SK-N-SH (cell line): ENCODE data around the gene MSH4.
"Not testable (repeated sequence)": the region's sequence is repeated elsewhere in the genome, so short reads cannot be mapped to it uniquely, and the experiment has no call there.

ENCODE experiments used
- FOXM1 ChIP-seq: IDR thresholded peaks from 2 replicates; pipeline ENCODE4 v1.4.0; 2012; ENCODE audit warnings: low read depth, mild to moderate bottlenecking
- POLR2AphosphoS5 ChIP-seq: IDR thresholded peaks from 2 replicates; pipeline ENCODE4 v1.6.1; 2012; ENCODE audit warnings: low read depth, low read length
- RFX5 ChIP-seq: IDR thresholded peaks from 2 replicates; pipeline ENCODE4 v1.6.1; 2012; ENCODE audit warnings: mild to moderate bottlenecking, improper control_type of control experiment, low read length
- YY1 ChIP-seq: IDR thresholded peaks from 2 replicates; pipeline ENCODE4 v1.4.0; 2012; ENCODE audit warnings: low read depth, mild to moderate bottlenecking
- TF ChIP-seq, protein P1 (sequence below): fragments of 200-600 bp; sonication (generic); IDR thresholded peaks from 2 replicates; pipeline ENCODE4 v1.6.1; 2017; ENCODE audit warnings: antibody characterized with exemption, mild to moderate bottlenecking, moderate library complexity

DNA sequence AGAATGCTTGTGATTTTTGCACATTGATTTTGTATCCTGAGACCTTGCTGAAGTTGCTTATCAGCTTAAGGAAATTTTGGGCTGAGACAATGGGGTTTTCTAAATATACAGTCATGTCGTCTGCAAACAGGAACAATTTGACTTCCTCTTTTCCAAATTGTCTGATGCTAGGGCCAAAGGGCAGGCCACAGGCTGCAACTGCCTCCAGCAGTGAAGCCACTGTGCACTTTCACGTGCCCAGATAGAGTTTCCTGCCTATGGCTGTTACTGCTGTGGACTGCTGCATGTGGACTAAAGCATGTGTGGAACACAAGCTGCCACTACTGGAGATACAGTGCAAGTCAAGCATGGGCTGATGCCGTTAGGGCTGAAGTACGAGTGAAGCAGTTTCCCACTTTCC is 146.4 kb downstream of the MSH4 start:
- TF ChIP-seq, protein P1, sequence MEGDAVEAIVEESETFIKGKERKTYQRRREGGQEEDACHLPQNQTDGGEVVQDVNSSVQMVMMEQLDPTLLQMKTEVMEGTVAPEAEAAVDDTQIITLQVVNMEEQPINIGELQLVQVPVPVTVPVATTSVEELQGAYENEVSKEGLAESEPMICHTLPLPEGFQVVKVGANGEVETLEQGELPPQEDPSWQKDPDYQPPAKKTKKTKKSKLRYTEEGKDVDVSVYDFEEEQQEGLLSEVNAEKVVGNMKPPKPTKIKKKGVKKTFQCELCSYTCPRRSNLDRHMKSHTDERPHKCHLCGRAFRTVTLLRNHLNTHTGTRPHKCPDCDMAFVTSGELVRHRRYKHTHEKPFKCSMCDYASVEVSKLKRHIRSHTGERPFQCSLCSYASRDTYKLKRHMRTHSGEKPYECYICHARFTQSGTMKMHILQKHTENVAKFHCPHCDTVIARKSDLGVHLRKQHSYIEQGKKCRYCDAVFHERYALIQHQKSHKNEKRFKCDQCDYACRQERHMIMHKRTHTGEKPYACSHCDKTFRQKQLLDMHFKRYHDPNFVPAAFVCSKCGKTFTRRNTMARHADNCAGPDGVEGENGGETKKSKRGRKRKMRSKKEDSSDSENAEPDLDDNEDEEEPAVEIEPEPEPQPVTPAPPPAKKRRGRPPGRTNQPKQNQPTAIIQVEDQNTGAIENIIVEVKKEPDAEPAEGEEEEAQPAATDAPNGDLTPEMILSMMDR = not testable (repeated sequence)
- not testable (repeated sequence) for TF ChIP-seq YY1, POLR2AphosphoS5, FOXM1, RFX5
